ENCODE data around the gene COQ3. TPM values are rescaled to one million over a fixed set of nuclear protein-coding genes. Genes with fewer than 3 reads are reported as not detected.

COQ3 gene
- total and polyA plus RNA-seq, 2 of the 4 experiments (the other 2 are of a cell fraction): 8.2 to 8.9 TPM

GRCh38 chr6:99378636-99379035 is 15.4 kb downstream of the COQ3 start:
- Histone ChIP-seq H4K91ac (ENCODE audit: insufficient read depth, low read depth, low read length) (no peak overlapping the region), H3K18ac (ENCODE audit: low read depth, low read length) (no peak overlapping the region), H3K79me1 (ENCODE audit: low read depth in 1 of 2, low read length in 2 of 2) (no peaks in the 10 kb centered on the region), H3K4me3 (ENCODE audit: insufficient read depth, low read depth, low read length) (no peak overlapping the region), H4K5ac (ENCODE audit: low read depth, low read length) (no peak overlapping the region), H3K14ac (replicated peaks; ENCODE audit: low read depth, low read length) (no peak overlapping the region), H2BK15ac (ENCODE audit: low read depth, low read length) (no peak overlapping the region), H3K27me3 (ENCODE audit: control insufficient read depth, insufficient read depth, low read length) (no peaks in the 10 kb centered on the region), H2BK5ac (ENCODE audit: low read depth, low read length, poor library complexity, severe bottlenecking) (no peak overlapping the region), H3K4me2 (ENCODE audit: low read depth, low read length) (no peak overlapping the region), H2AK5ac (ENCODE audit: low read depth, low read length) (no peak overlapping the region), H2AFZ (replicated peaks; ENCODE audit: low read length, poor library complexity) (no peak overlapping the region), H3K27ac (ENCODE audit: insufficient read depth, low read length) (no peak overlapping the region), H3K23ac (ENCODE audit: low read depth, low read length) (no peak overlapping the region), H3K36me3 (ENCODE audit: control insufficient read depth, insufficient read depth, low read length) (no peaks in the 10 kb centered on the region), H4K20me1 (ENCODE audit: insufficient read depth, low read length) (no peaks in the 10 kb centered on the region), H3K56ac (ENCODE audit: extremely low read depth, insufficient read depth, low read length) (no peak overlapping the region), H3K4ac (ENCODE audit: low read depth, low read length) (no peak overlapping the region), H2BK20ac (ENCODE audit: low read depth, low read length) (no peak overlapping the region), H2BK120ac (ENCODE audit: low read depth, low read length) (no peak overlapping the region), H3K9me1 (ENCODE audit: insufficient read depth, low read length) (no peaks in the 10 kb centered on the region), H3K9ac (ENCODE audit: low read depth, low read length) (no peak overlapping the region), H3K4me1 (ENCODE audit: control insufficient read depth, insufficient read depth, low read length) (no peaks in the 10 kb centered on the region), H2AK9ac (replicated peaks; ENCODE audit: low read depth, low read length, poor library complexity) (no peak overlapping the region), H4K8ac (ENCODE audit: low read depth in 2 of 2, low read length in 2 of 2) (no peak overlapping the region), H3K9me3 (ENCODE audit: control insufficient read depth, insufficient read depth, low read length) (no peaks in the 10 kb centered on the region)
- ChIA-PET POLR2A (ENCODE audit: unreplicated experiment) (no interaction called here), CTCF (no interaction called here)
- intact Hi-C loops (cut with micrococcal nuclease): no loop called here
- dilution Hi-C loops (cut with HindIII; ENCODE audit: low sequenced_read_pairs, unreplicated experiment): no loop called here
- DNase-seq (no peak), ATAC-seq (ENCODE audit: low read depth) (no peak)
- TF ChIP-seq ELK1 (IDR thresholded peaks at IDR 0.05; ENCODE audit: borderline replicate concordance, low read depth, low read length) (no peak), RAD21 (IDR thresholded peaks at IDR 0.05; ENCODE audit: low read length) (no peak), MXI1 (IDR thresholded peaks at IDR 0.05; ENCODE audit: borderline replicate concordance, low read depth, low read length) (no peak), CHD1 (IDR thresholded peaks at IDR 0.05; ENCODE audit: low read depth, low read length) (no peak), FOS (IDR thresholded peaks at IDR 0.05; ENCODE audit: low read depth, low read length) (no peak), MAFK (IDR thresholded peaks at IDR 0.05; ENCODE audit: low read depth, low read length) (no peak), POLR2A (IDR thresholded peaks at IDR 0.05; ENCODE audit: low read depth, low read length) (no peak), SMC3 (IDR thresholded peaks at IDR 0.05; ENCODE audit: low read depth, low read length) (no peak), MAZ (IDR thresholded peaks at IDR 0.05; ENCODE audit: borderline replicate concordance, low read depth, low read length) (no peak), BHLHE40 (IDR thresholded peaks at IDR 0.05; ENCODE audit: low read depth, low read length) (no peak), CEBPB (IDR thresholded peaks at IDR 0.05; ENCODE audit: low read depth, low read length) (no peak)
- in situ Hi-C loops (cut with MboI; ENCODE audit: low sequenced_read_pairs): no loop called here
- BruUV-seq (replicated peaks): no TSS peak
